WTC11 (cell line): ENCODE results near the gene TMEM134. TPM values are rescaled to one million over a fixed set of nuclear protein-coding genes. Genes with fewer than 3 reads are reported as not detected.

ENCODE experiments used
- ATF1 ChIP-seq: sonication (generic); formaldehyde crosslinking; IDR thresholded peaks from 2 replicates; pipeline ENCODE4 v1.8.1; 2023; ENCODE audit warnings: mild to moderate bottlenecking, moderate library complexity, missing genetic modification reagents
- ATF3 ChIP-seq: sonication (generic); formaldehyde crosslinking; conservative IDR thresholded peaks from 2 replicates; pipeline ENCODE4 v1.8.1; 2022; ENCODE audit warnings: mild to moderate bottlenecking, missing genetic modification reagents
- CBFB ChIP-seq: sonication (generic); formaldehyde crosslinking; IDR thresholded peaks from 2 replicates; pipeline ENCODE4 v1.8.1; 2022; ENCODE audit warnings: mild to moderate bottlenecking, low read depth, missing genetic modification reagents
- ETV6 ChIP-seq: sonication (generic); formaldehyde crosslinking; IDR thresholded peaks from 2 replicates; pipeline ENCODE4 v1.8.1; 2022; ENCODE audit warnings: mild to moderate bottlenecking, missing genetic modification reagents
- JAZF1 ChIP-seq: fragments of 250-450 bp; sonication (Bioruptor Pico); IDR thresholded peaks from 2 replicates; pipeline ENCODE4 v1.9.0; 2021; ENCODE audit warnings: moderate library complexity, mild to moderate bottlenecking, inconsistent platforms
- KAT7 ChIP-seq: sonication (generic); formaldehyde crosslinking; IDR thresholded peaks from 2 replicates; pipeline ENCODE4 v1.8.1; 2023; ENCODE audit warnings: missing genetic modification reagents, mild to moderate bottlenecking, borderline replicate concordance
- MLX ChIP-seq: sonication (generic); formaldehyde crosslinking; IDR thresholded peaks from 2 replicates; pipeline ENCODE4 v1.8.1; 2023; ENCODE audit warnings: mild to moderate bottlenecking, missing genetic modification reagents, moderate library complexity
- NFATC4 ChIP-seq: fragments of 250-450 bp; sonication (Bioruptor Pico); IDR thresholded peaks from 2 replicates; pipeline ENCODE4 v1.9.0; 2021; ENCODE audit warnings: mild to moderate bottlenecking
- NR3C1 ChIP-seq: sonication (generic); formaldehyde crosslinking; conservative IDR thresholded peaks from 2 replicates; pipeline ENCODE4 v1.8.1; 2023; ENCODE audit warnings: low read depth, mild to moderate bottlenecking, missing genetic modification reagents
- RORB ChIP-seq: fragments of 250-450 bp; sonication (Bioruptor Pico); IDR thresholded peaks from 2 replicates; pipeline ENCODE4 v1.9.0; 2021; ENCODE audit warnings: mild to moderate bottlenecking
- SMAD3 ChIP-seq: sonication (generic); formaldehyde crosslinking; IDR thresholded peaks from 2 replicates; pipeline ENCODE4 v1.8.0; 2022; ENCODE audit warnings: missing genetic modification reagents, mild to moderate bottlenecking, borderline replicate concordance
- TP53 ChIP-seq: sonication (generic); formaldehyde crosslinking; IDR thresholded peaks from 2 replicates; pipeline ENCODE4 v1.8.1; 2023; ENCODE audit warnings: mild to moderate bottlenecking, missing genetic modification reagents
- ZNF317 ChIP-seq: sonication (generic); formaldehyde crosslinking; IDR thresholded peaks from 2 replicates; pipeline ENCODE4 v1.8.1; 2023; ENCODE audit warnings: low read depth, mild to moderate bottlenecking, moderate library complexity, missing genetic modification reagents, borderline replicate concordance
- ZNF396 ChIP-seq: fragments of 250-450 bp; sonication (Bioruptor Pico); IDR thresholded peaks from 2 replicates; pipeline ENCODE4 v1.8.0; 2021; ENCODE audit warnings: mild to moderate bottlenecking, moderate library complexity, borderline replicate concordance
- ZNF416 ChIP-seq: fragments of 250-450 bp; sonication (Bioruptor Pico); IDR thresholded peaks from 2 replicates; pipeline ENCODE4 v1.9.0; 2021; ENCODE audit warnings: mild to moderate bottlenecking, inconsistent platforms
- ZNF512 ChIP-seq: sonication (generic); formaldehyde crosslinking; IDR thresholded peaks from 2 replicates; pipeline ENCODE4 v1.8.1; 2022; ENCODE audit warnings: missing genetic modification reagents, borderline replicate concordance
- ZSCAN18 ChIP-seq: fragments of 250-450 bp; sonication (Bioruptor Pico); IDR thresholded peaks from 2 replicates; pipeline ENCODE4 v2.1.2; 2022; ENCODE audit warnings: mild to moderate bottlenecking, moderate library complexity
- total RNA-seq: library from RNA; stranded (reverse); gene quantifications from 3 replicates; pipeline ENCODE4 v1.2.3, GENCODE V29; 2021
- TF ChIP-seq, protein P1 (sequence below): fragments of 250-450 bp; sonication (Bioruptor Pico); conservative IDR thresholded peaks from 2 replicates; pipeline ENCODE4 v1.9.0; 2021; ENCODE audit warnings: mild to moderate bottlenecking
- TF ChIP-seq, protein P2 (sequence below): sonication (generic); formaldehyde crosslinking; IDR thresholded peaks from 2 replicates; pipeline ENCODE4 v1.8.0; 2022; ENCODE audit warnings: missing genetic modification reagents
- TF ChIP-seq, protein P3 (sequence below): sonication (generic); formaldehyde crosslinking; IDR thresholded peaks from 2 replicates; pipeline ENCODE4 v1.8.1; 2023; ENCODE audit warnings: mild to moderate bottlenecking, missing genetic modification reagents, moderate library complexity
- TF ChIP-seq, protein P4 (sequence below): sonication (generic); formaldehyde crosslinking; IDR thresholded peaks from 2 replicates; pipeline ENCODE4 v1.8.1; 2022; ENCODE audit warnings: mild to moderate bottlenecking, missing genetic modification reagents, moderate library complexity, borderline replicate concordance
- TF ChIP-seq, protein P5 (sequence below): sonication (generic); formaldehyde crosslinking; IDR thresholded peaks from 2 replicates; pipeline ENCODE4 v1.8.1; 2022; ENCODE audit warnings: low read depth, missing genetic modification reagents, borderline replicate concordance

The TMEM134 gene
- total RNA-seq, 1 experiment from 2014 or later = 55.6 TPM

DNA sequence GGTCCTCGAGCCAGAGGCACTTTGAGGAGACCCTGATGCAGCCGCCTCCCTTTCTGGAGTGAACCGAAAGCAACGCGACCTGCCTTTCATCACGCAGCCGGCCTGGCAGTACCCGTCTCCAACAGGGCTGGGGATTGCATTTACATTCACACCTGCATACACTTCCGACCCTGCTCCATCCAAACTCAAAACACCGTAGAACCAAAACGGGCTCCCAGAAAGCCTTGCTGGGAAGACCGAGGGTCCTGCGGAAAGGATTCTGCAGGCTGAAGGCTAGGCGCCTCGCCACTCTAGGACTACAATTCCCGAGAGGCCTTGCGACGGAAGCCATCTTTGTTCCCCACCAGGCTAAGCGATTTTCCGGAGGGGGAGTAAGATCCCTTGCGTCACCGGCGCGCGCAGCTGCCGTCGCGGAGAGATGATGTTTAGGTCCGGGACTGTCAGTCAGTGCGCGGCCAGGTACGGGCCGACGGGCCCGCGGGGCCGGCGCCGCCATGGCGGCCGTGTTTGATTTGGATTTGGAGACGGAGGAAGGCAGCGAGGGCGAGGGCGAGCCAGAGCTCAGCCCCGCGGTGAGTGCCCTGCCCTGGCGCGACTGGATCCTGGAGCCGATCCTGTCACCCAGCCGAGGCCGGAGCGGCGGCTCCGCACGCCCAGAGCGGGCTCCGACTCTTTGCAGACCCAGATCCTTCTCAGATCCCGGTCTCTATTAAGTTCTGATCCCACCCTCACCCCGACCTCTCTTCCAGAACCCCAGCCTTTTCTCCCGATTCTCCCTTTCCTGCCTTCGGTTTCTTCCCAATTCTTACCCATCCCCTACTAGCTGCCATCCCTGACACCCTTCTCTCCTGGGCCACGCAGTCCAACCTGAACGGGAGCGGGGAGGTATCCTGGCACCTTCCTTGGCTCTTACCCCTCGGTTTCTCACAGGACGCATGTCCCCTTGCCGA is 40.7 kb downstream of the TMEM134 start, which contains the start of gene RPS6KB2 (continued):
- no peak for TF ChIP-seq ZNF396
- no peak for TF ChIP-seq ZSCAN18 (CRISPR knock-in tag)
- TF ChIP-seq CBFB (CRISPR knock-in tag) = no peak
- no peak for TF ChIP-seq NR3C1 (CRISPR knock-in tag)
- TF ChIP-seq, protein P1, sequence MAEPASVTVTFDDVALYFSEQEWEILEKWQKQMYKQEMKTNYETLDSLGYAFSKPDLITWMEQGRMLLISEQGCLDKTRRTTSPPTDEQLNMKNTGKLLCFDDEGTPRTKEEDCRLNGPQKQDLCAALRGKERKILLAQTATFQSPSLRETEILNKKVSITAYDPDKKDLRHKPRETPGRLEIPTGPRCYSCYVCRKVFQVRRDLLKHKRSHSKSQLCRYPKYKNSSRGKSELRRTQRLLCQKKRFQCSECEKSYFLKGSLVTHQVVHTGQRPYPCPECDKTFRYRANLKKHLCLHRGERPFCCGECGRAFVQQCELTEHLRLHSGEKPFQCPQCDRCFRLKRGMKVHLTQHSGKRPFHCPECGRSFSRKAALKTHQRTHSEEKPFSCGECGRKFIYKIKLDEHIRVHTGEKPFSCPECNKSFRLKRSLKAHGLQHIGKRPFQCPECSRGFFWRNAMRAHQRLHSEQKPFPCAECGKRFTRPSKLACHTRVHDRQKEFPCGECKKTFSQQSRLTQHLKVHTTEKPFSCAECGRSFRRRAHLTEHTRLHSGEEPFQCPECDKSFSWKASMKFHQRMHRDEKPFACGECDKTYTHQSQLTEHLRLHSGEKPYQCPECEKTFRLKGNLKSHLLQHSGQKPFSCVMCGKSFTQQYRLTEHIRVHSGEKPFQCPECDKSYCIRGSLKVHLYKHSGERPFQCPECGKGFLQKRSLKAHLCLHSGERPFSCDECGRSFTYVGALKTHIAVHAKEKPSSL (CRISPR knock-in tag) = no peak
- peak; percentile 84; the same call in 1 of the 2 replicates for TF ChIP-seq ETV6 (CRISPR knock-in tag)
- TF ChIP-seq MLX (CRISPR knock-in tag) = no peak
- no peak for TF ChIP-seq KAT7 (CRISPR knock-in tag)
- no peak for TF ChIP-seq TP53 (CRISPR knock-in tag)
- TF ChIP-seq, protein P2, sequence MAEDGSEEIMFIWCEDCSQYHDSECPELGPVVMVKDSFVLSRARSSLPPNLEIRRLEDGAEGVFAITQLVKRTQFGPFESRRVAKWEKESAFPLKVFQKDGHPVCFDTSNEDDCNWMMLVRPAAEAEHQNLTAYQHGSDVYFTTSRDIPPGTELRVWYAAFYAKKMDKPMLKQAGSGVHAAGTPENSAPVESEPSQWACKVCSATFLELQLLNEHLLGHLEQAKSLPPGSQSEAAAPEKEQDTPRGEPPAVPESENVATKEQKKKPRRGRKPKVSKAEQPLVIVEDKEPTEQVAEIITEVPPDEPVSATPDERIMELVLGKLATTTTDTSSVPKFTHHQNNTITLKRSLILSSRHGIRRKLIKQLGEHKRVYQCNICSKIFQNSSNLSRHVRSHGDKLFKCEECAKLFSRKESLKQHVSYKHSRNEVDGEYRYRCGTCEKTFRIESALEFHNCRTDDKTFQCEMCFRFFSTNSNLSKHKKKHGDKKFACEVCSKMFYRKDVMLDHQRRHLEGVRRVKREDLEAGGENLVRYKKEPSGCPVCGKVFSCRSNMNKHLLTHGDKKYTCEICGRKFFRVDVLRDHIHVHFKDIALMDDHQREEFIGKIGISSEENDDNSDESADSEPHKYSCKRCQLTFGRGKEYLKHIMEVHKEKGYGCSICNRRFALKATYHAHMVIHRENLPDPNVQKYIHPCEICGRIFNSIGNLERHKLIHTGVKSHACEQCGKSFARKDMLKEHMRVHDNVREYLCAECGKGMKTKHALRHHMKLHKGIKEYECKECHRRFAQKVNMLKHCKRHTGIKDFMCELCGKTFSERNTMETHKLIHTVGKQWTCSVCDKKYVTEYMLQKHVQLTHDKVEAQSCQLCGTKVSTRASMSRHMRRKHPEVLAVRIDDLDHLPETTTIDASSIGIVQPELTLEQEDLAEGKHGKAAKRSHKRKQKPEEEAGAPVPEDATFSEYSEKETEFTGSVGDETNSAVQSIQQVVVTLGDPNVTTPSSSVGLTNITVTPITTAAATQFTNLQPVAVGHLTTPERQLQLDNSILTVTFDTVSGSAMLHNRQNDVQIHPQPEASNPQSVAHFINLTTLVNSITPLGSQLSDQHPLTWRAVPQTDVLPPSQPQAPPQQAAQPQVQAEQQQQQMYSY = no peak
- TF ChIP-seq, protein P3, sequence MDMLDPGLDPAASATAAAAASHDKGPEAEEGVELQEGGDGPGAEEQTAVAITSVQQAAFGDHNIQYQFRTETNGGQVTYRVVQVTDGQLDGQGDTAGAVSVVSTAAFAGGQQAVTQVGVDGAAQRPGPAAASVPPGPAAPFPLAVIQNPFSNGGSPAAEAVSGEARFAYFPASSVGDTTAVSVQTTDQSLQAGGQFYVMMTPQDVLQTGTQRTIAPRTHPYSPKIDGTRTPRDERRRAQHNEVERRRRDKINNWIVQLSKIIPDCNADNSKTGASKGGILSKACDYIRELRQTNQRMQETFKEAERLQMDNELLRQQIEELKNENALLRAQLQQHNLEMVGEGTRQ (CRISPR knock-in tag) = peak; percentile 60
- TF ChIP-seq, protein P4, sequence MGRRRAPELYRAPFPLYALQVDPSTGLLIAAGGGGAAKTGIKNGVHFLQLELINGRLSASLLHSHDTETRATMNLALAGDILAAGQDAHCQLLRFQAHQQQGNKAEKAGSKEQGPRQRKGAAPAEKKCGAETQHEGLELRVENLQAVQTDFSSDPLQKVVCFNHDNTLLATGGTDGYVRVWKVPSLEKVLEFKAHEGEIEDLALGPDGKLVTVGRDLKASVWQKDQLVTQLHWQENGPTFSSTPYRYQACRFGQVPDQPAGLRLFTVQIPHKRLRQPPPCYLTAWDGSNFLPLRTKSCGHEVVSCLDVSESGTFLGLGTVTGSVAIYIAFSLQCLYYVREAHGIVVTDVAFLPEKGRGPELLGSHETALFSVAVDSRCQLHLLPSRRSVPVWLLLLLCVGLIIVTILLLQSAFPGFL (CRISPR knock-in tag) = no peak
- no peak for TF ChIP-seq RORB
- no peak for TF ChIP-seq ZNF317 (CRISPR knock-in tag)
- TF ChIP-seq JAZF1 (CRISPR knock-in tag) = no peak
- no peak for TF ChIP-seq NFATC4 (CRISPR knock-in tag)
- no peak for TF ChIP-seq ZNF416 (CRISPR knock-in tag)
- TF ChIP-seq, protein P5, sequence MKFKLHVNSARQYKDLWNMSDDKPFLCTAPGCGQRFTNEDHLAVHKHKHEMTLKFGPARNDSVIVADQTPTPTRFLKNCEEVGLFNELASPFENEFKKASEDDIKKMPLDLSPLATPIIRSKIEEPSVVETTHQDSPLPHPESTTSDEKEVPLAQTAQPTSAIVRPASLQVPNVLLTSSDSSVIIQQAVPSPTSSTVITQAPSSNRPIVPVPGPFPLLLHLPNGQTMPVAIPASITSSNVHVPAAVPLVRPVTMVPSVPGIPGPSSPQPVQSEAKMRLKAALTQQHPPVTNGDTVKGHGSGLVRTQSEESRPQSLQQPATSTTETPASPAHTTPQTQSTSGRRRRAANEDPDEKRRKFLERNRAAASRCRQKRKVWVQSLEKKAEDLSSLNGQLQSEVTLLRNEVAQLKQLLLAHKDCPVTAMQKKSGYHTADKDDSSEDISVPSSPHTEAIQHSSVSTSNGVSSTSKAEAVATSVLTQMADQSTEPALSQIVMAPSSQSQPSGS (CRISPR knock-in tag) = no peak
- TF ChIP-seq ATF1 (CRISPR knock-in tag) = peak; percentile 95; the same call in 1 of the 2 replicates
- no peak for TF ChIP-seq SMAD3 (CRISPR knock-in tag)
- 0 out of 2 replicates have a peak, but pooled peaks have one; percentile 49 for TF ChIP-seq ATF3 (CRISPR knock-in tag)
- TF ChIP-seq ZNF512 (CRISPR knock-in tag) = no peak
